DMS53 (cell line): ENCODE data around the gene RAB15.
A peak's percentile ranks its signal among the peaks of the same experiment; 100 is the strongest.

Experiments
- DNase-seq: peaks from one replicate; lab custom pipeline; 2025; lab: John Stamatoyannopoulos, UW

Gene RAB15

DNA sequence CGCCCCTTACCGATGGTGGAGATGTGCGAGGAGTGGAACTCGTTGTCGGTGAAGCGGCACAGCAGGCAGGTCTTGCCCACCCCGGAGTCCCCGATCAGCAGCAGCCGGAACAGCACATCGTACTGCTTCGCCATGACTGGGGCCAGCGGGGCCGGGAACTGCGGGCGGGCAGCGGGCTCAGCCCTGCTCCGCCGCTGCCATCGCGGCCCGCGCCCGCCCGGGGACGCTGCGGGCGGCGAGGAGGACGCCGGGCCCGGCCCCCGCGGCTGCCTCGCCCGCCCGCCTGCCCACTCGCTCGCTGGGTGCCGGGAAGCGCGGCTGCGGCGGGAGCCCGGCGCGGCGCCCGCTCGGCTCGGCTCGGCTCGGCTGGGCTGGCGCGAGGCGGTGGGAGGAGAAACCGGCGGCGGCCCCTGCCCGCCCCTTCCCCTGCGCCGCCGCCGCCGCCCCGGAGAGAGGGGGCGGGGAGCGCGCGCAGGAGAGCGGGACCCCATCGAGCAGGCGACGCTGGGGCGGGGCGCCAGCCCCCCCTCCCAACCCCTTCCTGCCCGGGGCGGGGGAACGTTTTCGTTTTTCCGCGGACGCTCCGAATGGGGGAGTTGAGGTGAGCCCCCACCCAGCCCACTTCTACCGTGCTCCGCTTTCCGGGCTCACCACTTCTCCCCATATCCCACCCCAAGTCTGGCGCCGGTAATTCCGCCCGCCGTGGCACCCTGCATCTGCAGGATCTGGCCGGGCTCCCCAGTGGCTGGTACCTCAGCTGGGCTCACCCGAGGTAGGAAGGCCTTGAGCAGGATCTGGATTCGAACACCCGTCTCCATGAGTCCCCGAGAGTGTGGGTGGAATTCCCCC is at the start of gene RAB15:
Gene RAB15, minus strand, starts transcription at position 394 of the 849 bp plus-strand sequence. Its CDS starts 260 bp downstream, at position 134.
- DNase-seq = peak; percentile 62

DNA sequence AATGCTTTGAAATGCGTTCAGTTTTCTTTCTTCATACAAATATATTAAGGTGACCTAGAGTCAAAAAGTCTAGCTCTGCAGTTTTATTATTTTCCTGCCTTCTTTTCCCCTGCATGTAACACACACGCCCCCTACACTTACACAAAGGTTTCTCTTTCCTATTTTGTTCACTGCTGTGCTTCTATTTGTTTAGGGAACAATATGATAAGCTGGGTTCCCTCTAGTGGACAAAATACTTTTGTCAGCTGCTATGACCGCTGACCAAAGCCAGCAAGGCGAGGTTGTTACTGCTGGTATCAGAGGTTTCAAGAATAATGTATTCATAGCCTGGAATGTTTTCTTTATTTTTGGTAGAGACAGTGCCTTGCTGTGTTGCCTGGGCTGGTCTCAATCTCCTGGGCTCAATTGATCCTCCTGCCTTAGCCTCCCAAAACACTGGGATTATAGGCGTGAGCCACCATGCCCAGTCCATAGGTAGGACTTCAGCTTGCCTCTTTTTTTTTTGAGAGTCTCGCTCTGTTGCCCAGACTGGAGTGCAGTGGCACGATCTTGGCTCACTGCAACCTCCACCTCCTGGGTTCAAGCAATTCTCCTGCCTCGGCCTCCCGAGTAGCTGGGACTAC is 47.9 kb upstream of the RAB15 start:
- peak; percentile 74 for DNase-seq

DNA sequence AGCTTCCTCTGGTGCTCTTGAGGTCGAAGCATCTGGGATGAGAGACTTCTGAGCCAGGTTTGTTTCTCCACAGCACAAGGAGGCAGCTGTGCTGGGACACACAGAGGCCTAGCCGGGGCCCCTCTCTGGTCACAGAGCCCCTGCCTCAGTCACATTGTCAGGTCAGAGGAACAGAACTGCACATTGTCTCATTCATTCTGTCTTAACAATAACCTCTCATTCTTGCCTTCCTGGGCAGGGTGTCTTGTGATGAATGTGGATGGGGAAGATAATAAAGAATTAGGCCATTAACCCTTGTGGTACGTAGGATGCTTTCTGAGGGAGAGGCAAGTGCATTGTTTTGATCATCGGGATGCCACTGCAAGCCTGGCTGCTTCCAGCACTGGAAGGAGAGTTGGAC is 44.3 kb upstream of the RAB15 start:
- no peak for DNase-seq

DNA sequence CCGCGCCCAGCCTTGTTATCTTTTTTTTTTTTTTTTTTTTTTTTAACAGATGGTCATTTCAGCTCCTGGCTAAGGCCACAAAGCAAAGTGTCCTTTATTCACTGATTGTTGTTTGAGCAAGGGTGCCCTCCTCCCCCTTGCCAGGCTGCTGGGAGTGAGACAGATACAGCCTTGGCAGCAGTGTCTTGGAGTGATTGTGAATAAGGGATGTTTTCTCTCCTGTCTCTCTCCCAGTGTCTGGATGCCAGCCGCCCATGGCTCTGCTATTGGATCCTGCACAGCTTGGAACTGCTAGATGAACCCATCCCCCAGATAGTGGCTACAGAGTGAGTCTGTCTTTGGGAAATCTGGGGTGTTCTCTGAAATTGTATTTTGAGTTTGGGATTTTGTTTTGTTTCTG is 43.3 kb upstream of the RAB15 start:
- no peak for DNase-seq

DNA sequence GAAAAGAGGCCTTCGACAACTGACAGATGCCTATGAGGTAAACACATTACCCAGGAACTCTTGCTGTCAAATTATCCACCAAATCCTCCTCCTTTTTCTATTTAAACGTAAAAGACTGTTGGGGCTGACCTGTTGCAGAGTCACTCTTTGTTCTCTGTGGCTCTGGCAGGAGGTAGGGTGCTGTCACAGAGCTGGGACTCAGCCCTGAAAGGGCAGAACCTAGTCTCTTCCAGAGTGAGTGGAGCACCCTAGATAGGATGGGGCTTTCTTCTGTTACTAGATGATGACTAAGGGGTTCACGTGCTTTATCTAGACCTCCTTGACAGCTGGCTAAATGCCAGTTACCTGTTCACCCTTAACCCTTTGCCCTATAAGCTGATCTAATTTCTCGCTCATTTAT is 40.2 kb upstream of the RAB15 start:
- no peak for DNase-seq

DNA sequence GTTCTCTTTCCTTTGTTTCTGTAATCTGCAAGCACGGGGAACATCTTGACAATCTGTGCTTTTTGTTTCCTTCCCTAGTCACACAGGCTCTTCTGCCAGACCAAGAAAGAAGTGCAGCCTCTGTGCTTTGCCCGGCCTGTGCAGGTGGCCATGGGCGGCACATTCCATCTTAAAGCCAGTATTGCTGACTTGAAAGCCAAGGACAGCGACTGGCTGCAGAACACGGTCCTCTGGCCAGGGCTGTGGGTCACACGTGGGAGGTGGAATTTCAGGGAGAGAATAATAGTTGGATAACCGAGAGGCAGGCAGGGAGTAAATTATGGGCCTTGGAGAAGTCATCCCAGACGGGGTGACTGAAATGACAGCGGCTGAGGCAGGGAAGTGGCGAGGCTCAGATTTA is 39.4 kb upstream of the RAB15 start:
- no peak for DNase-seq

DNA sequence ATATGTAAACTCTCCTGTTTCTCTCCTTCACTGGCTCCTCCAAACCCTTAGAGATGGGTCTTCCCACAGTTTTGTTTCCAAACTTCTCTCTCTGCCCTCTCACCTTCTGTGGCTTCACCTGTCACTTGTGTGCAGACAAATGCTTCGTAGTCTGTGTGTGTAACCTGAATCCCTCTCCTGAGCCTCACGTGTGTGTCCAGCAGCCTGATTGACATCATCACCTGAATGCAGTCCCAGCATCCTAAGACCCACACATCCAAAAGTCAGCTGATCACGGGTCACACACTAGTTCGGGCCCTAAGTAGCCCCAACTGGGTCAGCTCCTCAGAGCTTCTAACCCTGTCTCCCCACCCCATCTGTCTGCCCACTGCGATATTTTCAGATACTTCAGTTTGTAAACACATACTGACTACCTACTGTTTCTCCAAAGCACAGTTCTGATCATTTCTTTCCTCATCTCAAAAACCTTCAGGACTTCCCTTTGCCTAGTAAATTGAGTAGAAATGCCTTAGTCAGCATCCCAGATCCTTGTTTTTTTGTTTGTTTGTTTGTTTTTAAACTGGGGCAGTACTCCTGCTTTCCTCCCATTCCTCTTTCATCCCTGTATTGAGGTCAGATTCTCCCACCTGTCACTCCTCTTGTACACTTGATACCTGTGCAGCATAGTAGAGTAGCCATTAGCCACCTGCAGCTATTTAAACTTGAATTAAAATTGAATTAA is 38.2 kb upstream of the RAB15 start:
- no peak for DNase-seq

DNA sequence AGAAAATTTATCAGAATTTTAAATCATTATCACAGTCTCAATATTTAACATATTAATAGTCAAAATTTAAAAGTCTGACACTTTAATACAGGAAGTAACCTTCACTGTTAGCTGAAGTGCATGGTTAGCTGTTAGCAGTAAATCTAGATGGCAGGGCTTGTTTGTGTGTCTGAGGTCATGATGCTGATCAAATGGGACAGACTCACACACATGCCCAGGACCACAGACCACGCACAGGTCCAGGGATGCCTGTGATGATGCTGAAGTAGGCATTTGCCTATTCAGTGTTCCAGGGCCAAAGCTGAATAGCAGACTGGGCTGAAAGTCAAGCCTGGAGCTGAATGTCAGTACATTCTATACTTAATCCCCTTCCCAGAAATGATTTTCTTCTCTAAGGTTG is 35.1 kb upstream of the RAB15 start:
- DNase-seq = no peak

DNA sequence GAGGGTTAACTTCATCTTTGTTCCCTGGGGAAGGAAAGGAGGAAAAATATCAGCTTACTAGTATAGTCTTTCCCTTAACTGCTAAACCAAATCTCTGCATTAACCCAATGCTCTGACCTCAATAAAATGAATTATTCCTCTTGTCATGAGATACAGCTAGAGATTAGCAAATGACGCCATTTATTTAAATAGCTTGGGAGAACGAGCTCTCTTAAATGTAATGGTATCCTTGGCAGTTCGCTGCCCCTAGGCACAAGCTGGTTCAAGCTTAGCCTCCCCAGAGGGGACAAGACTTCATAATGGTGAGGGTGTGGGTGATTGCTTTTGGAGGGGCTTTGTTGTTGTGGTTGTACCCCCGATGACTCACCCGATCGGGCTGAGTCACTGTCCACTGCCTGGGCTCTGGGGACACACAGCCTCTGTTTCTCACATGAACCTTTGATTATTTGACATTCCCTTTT is 34.2 kb upstream of the RAB15 start:
- DNase-seq = no peak

DNA sequence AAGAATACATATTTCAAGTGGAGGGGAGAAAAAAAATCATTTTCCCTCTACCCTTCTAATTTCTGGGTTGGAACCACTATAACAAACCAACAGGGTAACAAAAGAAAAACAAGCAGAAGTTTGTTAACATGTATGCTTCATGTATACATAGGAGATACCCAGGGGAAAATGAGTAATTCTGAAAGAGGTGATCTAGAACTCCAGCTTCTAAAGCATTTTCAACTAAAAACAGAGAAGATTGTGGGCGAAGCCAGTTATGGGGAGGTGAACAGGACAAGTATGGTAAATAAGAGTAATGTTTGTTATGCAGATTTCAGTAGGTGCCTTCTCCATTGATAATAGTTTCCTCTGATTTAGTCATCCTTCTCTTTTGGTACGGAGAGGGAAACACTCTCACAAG is 31.3 kb upstream of the RAB15 start:
- no peak for DNase-seq

DNA sequence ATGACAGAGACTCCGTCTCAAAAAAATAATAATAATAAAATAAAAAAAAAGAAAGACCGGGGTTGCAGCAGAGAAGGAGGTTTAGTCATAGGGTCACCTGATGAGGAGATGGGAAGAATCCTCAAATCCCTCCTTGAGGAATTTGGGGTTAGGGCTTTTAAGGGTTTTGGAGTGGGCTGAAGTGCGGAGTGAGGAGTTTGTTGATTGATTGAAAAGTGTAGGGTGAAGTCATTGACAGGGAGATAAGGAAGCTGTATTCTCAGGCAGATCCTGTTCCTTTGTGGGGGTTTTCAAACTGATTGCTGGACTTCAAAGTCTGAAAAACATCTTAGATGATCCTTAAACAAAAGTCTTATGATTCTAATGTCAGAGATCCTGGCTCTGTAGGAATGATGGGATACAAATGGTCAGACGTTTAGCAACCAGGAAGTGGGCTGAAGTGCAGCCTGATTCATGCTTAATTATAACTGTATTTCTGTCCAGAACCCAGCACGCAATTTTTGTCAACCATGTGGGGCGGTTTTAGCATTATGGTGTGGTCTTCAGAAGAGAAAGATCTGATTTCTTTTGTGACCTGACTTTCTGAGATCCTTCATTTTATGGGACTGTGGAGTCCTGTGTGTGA is 30.6 kb upstream of the RAB15 start:
- no peak for DNase-seq

DNA sequence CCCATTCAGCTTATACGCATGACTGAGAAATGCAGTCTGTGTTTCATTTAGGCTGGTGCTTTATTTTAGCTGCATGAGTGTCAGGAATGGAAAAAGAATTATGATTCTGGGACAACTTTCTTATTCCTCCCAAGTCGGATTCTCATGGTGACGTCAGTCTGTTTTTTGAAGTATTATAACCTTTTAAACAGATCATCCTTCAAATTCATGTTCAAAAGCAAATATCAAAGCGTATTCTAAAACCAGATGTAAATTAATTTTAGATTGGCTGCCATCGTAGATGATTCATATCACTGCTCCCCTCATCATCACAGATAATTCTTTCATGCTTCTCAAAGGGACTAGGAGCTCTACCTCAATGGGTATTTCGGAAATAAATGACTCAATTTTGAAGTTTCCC is 29.6 kb upstream of the RAB15 start:
- no peak for DNase-seq

DNA sequence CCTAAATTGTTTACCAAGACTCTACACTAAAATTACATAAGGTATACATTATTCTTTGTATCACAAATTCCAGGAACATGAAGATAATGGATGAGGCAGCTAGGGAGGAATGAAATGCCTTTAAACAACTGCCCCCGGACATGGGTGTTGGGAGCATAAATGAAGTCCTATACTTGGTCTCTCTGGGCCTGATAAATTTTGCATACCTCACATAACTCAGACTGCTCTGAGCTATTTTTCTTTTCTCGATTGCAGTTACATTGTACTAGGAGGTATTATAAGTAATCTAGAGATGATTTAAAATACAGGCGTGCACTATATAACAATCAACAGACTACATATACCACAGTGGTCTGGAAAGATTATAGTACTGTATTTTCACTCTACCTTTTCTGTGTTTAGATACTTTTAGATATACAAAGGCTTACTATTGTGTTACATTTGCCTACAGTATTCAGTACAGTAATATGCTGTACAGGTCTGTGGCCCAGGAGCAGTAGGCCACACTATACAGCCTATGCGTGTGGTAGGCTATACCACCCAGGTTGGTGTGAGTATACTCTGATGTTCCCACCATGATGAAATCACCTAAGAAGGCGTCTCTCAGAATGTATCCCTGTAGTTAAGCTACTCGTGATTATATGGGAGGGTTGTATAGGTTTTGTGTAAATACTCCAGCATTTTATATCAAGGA is 28.9 kb upstream of the RAB15 start:
- DNase-seq = no peak

DNA sequence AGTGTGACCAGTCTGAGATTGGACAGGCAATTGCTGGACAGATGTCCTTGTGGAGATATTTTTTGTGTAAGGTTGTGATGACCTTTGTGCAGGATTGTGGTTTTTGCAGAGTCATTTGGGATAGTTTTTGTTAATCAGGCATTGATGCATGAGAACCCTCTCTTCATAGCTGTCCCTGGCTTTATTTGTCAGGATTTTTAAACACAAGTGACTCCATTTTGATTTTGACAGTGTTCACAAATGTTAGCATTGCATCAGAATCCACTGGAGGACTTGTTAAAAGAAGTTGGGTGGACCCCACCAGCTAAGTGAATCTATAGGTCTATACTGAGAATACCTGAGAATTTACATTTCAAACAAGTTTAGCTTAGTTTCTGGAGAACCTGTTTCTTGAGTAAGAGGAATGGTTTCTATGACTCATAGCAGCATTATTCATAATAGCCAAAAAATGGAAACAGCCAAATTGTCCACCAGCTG is 26.4 kb upstream of the RAB15 start:
- DNase-seq = no peak

DNA sequence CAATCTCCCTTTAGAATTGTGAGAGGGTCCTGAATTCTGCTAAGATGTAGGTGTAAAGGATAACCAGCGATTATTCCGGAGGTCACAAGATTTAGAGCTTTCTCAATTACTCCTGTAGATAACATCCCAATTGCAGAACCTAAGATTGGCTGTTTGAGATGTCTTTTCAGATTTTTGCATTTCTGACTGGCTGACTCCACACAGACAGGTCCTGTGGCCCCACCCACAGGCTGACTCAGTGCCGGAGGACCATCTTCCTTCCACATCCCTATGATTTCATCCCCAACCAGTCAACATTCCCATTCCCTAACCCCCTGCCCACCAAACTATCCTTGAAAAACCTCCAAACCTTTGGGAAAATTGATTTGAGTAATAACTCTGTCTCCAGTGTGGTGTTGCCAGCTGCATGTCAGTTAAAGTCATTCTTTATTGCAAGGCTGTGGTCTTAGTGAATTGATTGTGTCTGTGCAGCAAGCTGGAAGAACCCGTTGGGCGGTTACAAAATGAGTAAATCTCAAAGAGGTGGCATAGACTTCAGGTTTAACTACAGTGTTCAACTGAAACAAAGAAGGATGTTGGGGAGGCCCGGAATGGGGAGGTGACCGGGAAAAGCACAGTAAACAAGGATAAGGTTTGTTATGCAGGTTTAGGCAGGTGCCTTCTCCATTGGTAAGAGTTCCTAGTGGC is 25.1 kb upstream of the RAB15 start:
- no peak for DNase-seq

DNA sequence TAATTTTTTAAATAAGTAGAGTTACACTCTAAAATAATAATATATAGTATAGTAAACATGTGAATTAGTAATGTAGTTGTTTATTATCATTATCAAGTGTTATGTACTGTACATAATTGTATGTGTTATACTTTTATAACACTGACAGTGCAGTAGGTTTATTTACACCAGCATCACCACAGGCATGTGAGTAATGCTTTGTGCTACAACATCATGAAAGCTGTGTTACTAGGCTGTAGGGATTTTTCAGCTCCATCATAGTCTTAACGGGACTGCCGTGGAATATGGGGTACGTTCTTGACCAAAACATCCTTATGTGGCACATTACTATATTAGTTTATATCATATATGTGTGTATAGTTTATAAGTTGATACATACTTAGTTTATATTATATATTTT is 23.2 kb upstream of the RAB15 start:
- DNase-seq = no peak

DNA sequence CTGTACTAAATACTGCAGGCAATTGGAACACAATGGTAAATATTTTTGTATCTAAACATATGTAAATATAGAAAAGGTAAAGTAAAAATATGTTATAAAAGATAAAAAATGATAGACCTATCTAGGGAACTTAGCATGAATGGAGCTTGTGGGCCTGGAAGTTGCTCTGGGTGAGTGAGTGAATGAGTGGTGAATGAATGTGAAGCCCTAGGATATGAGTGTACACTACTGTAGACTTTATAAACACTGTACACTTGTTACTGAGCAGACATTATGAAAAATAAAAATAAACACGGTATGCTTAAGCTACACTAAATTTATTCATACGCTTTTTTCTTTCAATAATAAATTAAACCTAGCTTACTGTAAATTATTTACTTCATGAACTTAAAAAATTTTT is 22.4 kb upstream of the RAB15 start:
- no peak for DNase-seq

DNA sequence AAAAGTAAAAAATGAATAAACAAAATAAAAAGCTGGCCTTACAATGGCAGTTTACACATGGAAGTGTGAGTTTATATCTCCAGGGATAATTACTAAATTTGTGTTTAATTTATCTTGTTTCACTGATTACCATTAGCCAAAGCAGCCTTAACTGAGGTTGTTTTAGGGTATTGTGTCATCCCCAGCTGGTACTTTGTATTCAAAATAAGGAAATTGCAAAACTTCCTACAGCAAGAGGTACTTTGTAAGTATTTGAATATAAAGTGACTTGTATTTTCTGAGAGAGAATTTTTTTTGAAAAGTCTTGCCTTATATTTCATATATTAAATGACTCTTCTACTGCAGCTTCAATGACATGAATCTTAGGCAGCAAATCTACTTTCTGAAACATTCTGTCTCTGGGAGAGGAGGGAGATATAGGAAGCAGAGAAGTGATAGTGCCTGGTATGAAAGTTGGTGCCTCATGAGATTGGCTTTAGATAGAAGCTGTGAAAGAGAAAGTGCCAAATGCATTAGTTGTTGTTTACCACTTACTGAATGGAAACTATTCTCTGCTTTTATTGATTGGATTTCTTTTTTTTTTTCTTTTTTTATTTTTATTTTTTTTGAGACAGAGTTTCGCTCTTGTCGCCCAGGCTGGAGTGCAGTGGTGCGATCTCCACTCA is 21.3 kb upstream of the RAB15 start:
- no peak for DNase-seq

DNA sequence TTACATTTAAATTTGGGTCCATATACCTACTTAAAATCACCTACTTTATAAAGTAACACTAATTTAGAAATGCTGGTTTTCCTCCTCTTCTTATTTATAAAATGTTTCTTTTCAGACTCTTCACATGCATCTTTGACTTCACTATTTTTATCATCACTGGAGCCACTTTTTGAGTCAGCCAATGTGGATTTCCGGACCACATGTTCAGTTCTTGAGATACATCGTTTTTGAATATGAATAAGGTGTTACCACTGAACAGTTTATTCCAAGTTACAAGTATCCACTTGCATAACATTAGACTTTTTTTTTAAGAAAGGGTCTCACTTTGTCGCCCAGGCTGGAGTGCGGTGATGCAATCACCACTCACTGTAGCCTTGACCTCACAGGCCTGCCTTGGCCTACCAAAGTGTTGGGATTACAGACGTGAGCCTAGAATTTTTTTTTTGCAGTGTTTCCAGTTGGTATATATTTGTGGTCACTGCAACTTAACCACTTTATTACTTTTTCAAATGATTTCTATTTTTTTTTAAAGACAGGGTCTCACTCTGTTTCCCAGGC is 20.3 kb upstream of the RAB15 start:
- DNase-seq = no peak

DNA sequence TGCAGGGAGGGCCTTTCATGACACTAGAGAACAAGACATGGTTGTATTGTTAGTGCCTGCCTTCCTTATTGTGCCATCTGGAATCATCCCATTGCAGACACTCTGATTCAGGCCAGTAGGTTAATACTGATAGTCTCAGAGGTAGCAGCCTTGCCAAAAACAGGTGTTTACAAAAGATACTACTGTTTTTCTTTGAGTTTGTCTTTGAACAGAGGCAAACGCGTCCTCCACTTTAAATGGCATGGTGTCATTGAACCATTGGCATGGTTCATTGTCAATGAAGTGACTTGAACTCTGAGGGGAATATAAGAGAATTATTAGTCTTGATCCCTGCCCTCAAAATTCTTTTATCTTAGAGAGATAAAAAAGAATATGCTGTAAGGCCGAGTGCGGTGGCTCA is 18.8 kb upstream of the RAB15 start:
- DNase-seq = no peak
